Measurements from ENCODE around the gene ACBD6.

DNA sequence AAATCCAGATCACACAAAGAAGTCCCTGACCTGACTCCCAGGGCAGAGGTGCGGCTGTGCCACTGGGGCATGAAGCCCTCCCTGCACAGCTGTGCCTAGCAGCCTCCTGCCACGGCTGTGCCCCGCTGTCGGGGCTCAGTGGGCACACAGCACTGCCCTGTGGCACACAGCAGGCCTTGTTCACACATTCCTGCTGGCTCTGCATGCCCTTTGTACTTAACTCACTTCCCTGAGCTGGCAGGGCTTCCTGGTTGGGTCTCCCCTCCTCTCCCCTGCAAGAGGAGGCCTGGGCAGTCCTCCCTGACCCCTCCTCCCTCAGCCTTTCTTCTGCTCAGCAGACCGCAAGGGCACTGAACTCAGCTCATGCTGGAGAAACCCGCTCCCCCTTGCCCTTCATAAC lies 257.5 kb downstream of the ACBD6 start:
- TF ChIP-seq FOXP2 (optimal IDR thresholded peaks at IDR 0.05; ENCODE audit: control extremely low read depth, extremely low read length, insufficient read depth) (no peak), POLR2AphosphoS5 (IDR thresholded peaks at IDR 0.05; ENCODE audit: borderline replicate concordance, low read depth, low read length) (no peak)
